ENCODE measurements around the gene P2RY6.

The P2RY6 gene

DNA sequence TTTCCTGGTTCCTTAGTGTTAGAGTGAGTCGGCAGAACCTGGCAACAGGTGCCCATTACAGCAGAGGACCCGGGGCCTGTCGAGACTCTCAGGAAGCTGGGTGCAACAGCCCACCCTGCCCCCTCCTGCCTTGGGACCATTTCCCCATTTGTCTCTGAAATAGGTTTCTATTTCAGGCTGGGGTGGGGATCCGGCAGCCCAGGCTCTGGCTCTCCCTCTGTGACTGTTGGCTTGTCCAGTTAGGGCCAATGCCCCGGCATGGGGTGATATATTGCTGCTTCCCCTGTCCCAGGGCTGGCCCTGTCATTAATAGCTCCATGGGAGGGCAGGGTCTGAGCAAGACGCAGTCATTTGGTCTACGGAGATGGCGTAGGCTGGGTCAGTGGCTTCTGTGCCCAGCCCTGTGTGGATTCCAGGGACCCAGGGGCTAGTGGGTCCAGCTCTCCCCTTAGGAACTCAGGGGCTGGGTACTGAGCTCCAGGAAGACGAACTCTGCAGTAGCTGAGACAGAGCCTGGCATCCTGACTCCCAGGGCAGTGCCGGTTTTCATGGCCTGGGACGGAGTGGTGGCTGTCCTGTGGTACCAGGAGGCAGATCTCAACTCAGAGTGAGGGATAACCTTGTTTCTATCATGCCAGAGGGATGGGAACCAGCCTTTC, 2.7 kb downstream of the P2RY6 start:
- TF ChIP-seq, protein P1, sequence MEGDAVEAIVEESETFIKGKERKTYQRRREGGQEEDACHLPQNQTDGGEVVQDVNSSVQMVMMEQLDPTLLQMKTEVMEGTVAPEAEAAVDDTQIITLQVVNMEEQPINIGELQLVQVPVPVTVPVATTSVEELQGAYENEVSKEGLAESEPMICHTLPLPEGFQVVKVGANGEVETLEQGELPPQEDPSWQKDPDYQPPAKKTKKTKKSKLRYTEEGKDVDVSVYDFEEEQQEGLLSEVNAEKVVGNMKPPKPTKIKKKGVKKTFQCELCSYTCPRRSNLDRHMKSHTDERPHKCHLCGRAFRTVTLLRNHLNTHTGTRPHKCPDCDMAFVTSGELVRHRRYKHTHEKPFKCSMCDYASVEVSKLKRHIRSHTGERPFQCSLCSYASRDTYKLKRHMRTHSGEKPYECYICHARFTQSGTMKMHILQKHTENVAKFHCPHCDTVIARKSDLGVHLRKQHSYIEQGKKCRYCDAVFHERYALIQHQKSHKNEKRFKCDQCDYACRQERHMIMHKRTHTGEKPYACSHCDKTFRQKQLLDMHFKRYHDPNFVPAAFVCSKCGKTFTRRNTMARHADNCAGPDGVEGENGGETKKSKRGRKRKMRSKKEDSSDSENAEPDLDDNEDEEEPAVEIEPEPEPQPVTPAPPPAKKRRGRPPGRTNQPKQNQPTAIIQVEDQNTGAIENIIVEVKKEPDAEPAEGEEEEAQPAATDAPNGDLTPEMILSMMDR (conservative IDR thresholded peaks at IDR 0.05) = no peak
- TF ChIP-seq ZFX (IDR thresholded peaks at IDR 0.05) = no peak
- H3K27ac ChIP-seq = no peak overlapping the region

DNA sequence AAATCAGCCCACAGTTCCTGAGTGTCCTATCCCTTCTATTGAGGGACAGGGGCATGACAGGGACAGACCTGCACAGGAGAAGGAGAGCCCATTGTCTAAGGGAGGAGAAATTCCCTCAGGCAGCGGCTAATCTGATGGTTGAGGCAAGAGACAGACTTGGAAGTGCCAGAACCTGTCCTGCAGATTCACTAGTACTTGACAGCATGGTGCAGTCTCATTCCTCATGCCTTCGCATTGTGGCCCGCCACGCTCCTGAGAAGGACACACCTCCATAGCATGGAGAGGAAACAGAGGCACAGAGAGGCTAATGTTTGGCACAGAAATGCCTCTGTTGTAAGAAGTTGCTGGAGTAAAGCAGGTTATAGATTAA, 3.2 kb downstream of the P2RY6 start:
- no peak overlapping the region for H3K27ac ChIP-seq
- TF ChIP-seq, protein P1 (conservative IDR thresholded peaks at IDR 0.05) = no peak
- no peak for TF ChIP-seq ZFX (IDR thresholded peaks at IDR 0.05)

DNA sequence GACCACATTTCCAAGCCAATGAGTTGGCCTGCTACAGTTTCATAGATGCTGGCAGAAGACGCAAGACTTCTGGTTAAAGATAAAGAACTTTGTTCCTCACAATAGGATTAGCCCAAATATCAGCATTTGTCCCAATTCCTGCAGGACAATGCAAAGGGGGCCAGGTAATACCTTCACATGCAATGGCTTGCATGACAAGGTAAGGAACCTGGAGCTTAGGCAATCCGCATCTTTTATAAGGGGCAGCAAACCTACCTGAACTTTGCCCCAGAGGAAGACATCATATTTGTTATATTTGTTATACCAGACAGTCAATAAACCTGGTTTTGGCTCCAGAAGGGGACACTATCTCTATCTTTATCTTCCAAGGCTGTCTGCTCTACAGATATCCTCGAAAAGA, 5.3 kb downstream of the P2RY6 start:
- TF ChIP-seq ZFX (IDR thresholded peaks at IDR 0.05) = no peak
- TF ChIP-seq, protein P1 (conservative IDR thresholded peaks at IDR 0.05) = no peak
- no peak overlapping the region for H3K27ac ChIP-seq

DNA sequence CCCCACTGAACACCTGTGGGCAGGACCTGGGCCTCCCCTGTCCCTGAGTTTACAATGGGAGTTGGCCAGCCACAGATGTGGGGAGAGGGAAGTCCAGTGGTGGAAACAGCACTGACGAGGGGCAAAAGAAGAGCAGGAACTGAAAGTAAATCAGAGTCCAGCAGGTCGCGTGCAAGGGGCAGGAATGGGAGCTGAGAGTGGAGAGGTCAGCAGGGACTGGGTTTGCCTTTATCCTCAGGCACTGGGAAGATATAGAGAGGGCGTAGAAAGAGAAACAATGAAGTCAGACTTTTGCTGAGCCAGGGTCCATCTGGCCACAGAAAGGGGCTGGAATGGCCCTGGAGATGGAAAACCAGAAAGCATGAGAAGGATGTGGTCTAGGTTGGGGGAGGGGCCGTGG, 8.5 kb downstream of the P2RY6 start:
- no peak overlapping the region for H3K27ac ChIP-seq
- TF ChIP-seq ZFX (IDR thresholded peaks at IDR 0.05) = no peak
- TF ChIP-seq, protein P1 (conservative IDR thresholded peaks at IDR 0.05) = no peak

DNA sequence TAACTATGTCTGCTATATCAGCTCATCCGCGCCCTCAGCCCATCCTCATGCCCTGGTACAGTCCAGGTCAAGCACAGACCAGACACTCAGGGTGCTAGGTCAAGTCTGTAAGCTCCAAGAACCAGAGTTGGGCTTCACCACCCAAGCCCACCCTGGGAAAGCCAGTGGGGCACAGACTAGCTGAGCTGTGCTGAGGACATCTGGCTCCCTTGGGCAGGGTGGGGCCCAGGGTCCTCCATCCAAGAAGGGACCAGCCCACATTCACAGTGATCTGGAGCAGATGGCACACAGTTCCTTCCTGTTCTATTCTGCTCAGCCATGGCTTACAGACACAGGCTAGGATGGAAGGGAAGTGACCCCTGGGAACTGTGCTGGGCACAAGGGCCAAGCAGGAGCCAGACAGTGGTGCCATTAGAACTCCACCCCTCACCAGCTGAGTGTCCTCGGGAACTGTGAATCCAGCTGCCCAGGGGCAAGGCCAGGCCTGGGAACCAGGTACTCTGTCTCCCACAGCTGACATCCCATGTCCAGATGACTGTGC, 9.1 kb downstream of the P2RY6 start:
- no peak for TF ChIP-seq ZFX (IDR thresholded peaks at IDR 0.05)
- TF ChIP-seq, protein P1 (conservative IDR thresholded peaks at IDR 0.05) = no peak
- H3K27ac ChIP-seq = no peak overlapping the region

DNA sequence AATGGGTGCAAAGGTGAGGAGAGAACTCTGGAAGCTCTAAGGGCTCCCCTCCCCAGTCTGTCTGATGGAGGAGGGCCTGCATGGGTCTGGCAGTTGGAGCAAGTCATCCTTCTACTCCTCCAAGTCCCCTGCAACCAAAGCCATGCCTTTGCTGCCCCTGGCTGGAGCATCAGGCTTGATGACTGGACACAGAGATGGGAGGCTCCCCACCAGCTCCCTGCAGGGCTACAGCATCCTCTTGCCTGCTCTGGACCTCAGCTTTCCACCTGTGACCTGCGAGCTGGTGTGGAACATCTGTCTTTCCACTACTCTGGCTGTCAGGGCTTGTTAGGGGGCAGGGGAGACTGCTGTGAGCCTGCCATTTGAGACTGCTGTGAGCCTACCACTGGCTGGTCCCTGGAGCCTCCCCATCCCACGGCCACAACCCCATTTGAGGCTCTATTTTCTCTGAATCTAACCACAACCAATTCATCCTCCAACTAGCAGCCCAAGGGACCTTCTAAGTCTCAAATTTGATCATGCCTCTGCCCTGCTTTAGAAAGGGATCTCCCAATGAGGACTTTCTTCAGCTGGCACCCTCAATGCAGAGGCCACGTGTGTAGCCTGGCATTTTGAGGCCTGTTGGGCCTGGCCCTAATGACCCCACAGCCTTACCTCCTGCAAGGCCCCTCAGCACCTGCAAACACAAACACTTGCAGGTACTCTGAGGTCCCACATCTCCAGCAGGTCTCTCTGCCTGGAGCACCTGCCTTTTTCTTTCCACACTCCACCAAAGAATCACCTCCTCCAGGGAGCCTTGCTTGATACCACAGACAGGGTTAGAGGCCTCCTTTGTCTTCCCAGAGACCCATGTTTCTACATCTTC, 9.9 kb downstream of the P2RY6 start:
- TF ChIP-seq, protein P1 (conservative IDR thresholded peaks at IDR 0.05) = no peak
- TF ChIP-seq ZFX (IDR thresholded peaks at IDR 0.05) = no peak
- no peak overlapping the region for H3K27ac ChIP-seq
